NOMO-1 (cell line): Measurements from ENCODE around the gene ABHD4.
"Not testable (repeated sequence)": the region's sequence is repeated elsewhere in the genome, so short reads cannot be mapped to it uniquely, and the experiment has no call there.

Experiments used
- DNase-seq, 2 experiments: peaks; one replicate each; lab custom pipeline; 2025; ENCODE audit not compliant: unreplicated experiment in 2 of 2; lab: John Stamatoyannopoulos, UW

The ABHD4 gene

DNA sequence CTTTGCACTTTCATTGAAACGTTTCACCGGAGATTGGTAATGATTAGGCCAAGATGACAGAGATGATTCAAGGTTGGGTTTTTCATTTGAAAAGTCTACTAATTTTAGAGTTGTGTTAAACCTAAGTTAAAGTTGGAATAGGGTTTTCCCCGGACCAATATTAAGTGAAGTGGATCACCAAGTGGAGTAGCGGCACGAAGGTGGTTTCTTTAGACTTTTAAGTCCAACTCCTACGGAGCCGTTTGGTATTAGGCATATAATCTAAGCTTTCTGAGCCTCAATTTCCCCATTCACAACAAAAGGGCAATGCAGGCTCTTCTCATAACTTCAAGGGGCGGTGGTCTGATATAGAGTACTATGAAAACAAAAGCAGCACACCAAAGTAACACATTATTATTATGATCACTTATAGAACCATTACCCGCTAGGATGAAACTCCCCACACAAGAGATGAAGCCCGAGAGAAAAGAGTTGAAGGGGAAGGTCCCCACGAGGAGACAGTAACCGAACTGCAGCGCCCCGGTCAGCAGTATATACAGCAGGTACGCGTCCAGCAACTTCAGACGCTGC is 9.5 kb upstream of the ABHD4 start:
- no peak for DNase-seq

DNA sequence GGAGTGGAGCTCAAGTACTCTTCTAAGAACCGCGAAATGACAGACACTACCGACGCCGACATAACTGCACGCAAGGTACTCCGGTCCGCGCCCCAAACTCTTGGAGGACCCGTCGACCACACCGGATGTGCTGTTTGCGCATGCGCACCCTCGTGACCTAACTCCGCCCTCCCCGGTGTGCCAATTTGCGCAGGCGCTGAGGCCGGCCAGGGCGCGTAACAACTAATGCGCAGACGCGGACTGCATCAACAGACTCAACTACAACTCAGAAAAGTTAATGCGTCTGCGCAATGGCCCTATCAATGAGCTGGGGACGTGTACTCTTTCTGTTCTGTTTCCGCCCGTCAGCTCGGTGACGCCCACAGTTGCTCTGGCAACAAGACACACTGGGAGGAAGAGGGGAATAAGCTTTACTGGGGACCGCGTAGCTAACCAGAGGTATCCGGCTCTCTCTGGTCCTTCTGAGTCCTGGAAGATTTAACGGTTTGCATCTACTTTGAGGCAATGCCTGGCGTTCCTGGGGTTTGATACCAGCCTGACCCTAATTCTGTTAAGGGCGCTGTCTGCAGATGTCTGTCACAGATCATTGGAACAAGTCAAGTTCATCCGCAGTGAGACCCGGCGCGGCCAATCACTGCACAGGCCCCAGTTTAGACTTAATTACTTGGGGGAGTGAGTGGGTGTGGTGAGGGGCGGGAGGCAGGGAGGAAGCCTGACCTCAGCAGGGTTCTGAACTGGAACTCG is 8.8 kb upstream of the ABHD4 start, which contains the start of gene DAD1:
TSS of gene DAD1 (minus strand) at position 129 of the 744 bp plus-strand sequence. CDS start at position 62, 67 bp downstream.
- peak; percentile 97 to 100 for DNase-seq

DNA sequence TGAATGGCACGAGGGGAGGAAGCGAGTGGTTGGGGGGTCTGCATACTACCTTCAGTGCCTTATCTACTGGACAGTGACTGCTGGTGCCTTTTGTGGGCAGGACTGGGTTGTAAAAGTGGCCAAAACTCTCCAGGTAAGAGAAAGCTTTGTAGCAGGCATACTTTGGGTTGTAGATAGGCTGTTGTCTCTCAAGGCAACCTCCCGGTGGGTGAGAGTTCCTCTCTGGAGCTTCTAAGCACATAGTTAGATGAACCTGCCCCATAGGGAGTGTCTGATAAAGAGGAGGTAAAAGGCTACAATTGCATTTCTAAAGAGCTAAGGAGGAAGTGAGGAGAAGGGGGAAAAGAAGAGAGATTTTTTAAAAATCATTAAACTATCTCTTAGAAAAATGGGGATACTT is 4.9 kb upstream of the ABHD4 start:
- DNase-seq = no peak

DNA sequence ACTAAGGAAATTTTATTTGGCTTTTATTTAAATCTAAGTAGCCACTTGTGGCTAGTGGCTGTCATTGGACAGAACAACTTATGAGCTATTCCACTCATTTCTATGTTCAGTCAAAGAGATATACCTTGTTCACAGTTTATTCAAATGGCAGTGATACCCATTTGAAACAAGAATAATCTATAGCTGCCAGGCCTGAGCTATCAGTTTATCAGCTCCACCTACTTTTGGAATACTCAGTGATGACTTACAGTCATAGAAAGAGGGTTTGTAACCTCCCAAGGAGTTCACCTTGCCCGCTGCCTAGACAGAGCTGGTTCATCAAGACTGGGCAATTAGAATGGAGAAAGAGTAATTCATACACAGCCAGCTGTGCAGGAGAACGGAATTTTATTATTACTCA is 4.5 kb upstream of the ABHD4 start:
- no peak for DNase-seq

DNA sequence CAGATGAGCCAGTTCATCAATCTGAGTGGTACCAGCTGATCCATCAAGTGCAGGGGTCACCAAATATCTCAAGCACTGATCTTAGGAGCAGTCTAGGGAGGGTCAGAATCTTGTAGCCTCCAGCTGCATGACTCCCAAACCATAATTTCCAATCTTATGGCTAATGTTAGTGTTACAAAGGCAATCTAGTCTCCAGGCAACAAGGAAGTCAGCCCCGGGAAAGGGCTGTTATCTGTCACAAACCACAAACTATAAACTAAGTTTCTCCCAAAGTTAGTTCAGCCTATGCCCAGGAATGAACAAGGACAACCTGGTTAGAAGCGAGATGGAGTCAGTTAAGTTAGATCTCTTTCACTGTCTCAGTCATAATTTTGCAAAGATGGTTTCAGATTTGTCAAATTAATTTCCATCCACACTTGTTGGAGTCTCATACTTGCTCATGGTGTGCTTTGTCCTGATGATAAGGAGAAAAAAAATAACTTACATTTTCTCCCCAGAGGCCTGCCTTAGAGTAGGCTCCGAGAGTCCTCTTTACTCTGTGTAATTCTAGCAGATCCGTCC is 3.9 kb upstream of the ABHD4 start:
- no peak for DNase-seq

DNA sequence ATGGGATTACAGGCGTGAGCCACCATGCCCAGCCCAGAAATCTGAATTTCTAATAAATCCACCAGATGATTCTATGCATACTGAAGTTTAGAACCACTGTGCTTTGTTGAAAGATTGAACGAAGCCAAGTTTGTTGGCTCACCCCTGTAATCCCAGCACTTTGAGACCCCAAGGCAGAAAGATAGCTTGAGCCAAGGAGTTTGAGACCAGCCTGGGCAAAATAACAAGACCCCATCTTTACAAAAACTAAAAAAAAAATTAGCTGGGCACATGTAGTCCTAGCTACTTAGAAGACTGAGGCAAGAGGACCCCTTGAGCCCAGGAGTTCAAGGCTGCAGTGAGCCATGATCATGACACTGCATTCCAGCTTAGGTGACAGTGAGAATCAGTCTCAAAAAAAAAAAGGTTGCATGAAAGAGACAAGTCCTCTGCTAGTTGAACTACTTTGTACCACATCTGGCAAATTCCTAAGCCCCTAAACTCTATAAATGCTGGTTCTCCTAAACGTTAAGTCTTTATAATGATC is 1.7 kb upstream of the ABHD4 start:
- DNase-seq = no peak

DNA sequence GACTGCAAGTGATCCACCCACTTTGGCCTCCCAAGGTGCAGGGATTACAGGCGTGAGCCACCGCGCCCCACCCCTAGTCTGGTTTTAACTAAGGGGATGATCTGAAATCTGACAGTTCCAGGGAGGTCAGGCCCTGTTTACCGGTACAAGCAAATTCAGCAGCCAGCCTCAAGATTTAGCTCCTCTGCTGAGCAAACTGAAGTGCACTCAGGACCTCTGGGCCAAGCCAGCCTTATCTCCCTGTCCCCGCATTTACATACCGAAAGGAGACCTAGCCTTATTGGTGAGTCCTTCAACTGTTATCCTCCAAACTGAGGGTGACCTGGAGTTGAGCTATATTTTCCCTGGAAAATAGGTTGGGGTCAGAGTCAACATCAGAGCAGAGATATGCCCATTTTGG is 835 bp upstream of the ABHD4 start:
- no peak for DNase-seq

DNA sequence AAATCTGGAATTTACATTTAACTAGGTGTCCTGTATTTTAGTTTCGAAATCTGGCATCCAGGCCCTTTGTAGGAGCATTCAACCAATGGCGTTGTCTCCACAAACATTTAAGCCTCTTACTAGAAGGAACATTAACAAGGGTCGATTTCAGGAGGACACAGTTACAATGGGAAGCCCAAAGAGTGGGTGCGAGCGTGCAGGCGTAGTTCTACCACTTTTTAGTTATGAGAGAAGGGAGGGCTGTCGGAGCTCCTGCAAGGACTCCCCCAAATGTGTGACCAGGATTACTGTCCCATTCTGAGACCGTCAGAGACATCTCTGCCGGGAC is 365 bp upstream of the ABHD4 start:
- DNase-seq = no peak

DNA sequence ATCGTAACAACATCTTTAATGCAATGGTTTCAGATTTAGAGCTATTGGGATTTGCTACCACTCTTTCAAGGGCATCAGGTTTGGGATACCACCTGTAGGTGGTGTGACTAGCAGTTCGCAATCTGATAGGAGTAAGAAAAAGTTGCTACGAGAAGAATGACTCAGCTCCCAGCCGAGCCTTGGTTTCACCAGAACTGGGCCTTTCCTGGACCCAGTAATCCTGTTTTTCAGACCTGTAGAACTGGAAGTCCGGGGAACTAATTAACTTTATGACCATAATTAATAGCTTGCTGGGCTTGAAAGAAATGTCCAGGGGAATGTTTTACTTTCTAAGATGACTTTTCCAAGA is 770 bp downstream of the ABHD4 start:
- no peak for DNase-seq

DNA sequence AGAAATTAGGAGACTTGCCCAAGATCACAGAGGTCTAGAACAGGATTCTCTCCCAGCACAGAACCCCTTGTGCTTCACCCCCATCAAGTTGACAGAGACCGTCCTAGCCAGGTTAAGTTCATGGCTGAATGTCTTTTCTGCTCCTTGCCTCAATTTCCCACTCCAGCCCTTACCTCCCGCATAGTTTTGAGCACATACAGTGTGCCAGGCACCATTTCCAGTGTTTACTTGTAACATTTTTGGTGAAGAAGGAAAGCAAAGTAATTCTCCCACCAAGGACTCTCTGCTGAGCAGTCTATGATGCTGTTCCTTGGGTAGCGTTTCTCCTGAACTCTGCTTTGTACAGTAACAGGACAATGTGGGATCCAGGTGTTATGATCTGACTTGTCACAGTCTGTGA is 1.2 kb downstream of the ABHD4 start:
- no peak for DNase-seq

DNA sequence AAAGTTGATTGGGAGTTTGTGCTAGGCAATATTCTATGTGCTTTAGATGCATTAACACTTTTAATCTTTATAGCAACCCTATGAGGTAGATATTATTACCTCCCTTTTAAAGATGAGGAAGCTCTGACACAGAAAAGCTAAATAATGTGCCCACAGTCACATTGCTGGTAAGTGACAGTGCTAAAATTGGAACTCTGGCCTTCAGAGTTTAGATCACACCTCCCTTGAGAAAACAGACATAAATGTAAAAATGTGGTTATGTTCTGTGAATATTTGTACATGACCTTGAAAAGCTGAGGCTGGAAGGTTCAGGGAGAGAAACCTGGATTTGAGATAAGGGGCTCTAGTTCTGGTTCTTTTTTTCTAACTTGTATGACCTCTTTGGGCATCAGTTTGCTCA is 1.9 kb downstream of the ABHD4 start:
- peak in 1 of 2 experiments; percentile 7 for DNase-seq

DNA sequence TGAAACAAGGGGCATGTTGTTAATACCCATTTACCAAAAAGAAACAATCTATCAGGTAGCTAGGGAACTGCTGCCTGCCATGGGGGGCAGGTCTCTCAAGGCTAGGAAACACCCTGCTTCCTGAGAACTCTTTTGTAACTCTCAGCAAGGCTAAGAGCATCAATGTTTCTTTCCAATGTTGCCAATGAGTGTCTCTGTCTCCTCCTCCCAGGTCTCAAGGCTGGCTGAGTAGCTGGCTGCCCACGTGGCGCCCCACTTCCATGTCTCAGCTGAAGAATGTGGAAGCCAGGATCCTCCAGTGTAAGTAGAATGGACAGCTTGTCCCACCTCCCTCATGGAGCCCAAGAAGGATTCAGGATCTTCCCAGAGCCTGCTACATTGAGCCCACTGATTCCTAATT is 3.4 kb downstream of the ABHD4 start:
- DNase-seq = no peak

DNA sequence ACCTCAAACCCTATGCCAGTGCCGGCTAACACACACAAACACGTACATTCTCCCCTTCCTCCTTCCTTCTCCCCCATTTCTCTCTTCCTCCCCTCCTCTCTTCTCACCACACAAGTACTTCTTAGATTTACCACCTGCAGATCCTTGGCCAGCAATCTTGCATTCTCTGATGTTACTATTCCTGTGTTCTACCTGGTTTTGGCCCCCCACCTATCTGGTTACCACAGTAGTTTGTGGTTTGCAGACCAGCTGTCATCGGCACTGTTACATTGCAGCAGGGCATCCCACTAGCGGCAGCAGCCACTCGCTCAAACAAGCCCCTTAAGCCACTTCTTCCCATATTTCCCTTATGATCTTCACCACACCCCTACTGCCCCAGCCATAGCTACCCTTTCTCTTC is 3.9 kb downstream of the ABHD4 start:
- no peak for DNase-seq

DNA sequence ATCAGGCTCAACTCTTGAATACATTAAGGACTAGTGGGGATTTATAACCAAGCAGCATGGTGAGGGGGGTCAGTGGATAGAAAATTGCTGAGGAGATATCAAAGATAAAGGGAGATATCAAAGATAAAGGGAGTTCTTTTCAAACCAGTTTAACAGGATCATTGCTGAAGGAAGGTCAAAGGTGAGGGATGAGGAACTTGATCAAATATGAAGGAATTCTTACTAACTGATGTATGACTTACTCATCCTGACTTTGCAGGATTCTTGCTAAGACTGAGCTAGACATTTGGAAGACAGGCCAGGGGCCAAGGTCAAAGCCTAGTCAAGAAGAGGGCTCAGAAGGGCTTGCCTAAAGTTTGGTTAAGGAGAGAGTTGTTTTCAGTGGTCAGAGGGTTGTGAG is 4.8 kb downstream of the ABHD4 start:
- no peak for DNase-seq

DNA sequence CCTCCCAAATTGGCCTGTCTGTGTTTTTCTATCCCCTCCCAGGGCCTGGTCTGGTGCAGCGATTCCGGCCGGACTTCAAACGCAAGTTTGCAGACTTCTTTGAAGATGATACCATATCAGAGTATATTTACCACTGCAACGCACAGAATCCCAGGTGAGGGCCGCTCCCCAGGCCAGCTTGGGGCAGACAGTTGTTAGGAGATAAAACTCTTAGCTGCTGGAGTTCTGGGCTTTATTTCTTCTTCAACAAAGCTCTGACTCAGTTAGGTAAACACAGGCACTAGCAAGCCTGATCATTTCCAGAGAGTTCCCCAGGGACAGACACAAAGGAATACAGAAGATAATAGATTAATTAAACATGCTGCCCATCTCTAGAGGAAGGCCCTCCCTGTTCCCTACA is 8.3 kb downstream of the ABHD4 start:
- DNase-seq = no peak

DNA sequence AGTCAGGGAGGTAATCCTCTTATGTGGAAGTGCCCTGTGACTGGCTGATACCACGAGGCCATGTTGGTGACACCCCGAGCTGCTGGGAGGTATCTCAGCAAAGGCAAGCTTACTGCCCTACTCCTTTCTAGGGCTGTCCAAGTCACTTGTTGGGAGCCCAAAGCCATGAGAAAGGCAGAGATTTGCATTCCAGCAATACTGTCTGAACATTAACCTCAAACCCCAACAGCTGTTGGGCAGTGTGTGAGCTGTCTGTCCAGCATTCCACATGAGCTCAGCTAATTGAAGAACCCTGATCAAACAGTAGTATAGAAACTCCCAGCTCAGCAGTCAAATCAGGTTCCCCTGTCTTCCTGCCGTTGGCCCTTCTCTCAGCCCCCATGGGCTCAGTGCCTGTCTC is 9.2 kb downstream of the ABHD4 start:
- no peak for DNase-seq

DNA sequence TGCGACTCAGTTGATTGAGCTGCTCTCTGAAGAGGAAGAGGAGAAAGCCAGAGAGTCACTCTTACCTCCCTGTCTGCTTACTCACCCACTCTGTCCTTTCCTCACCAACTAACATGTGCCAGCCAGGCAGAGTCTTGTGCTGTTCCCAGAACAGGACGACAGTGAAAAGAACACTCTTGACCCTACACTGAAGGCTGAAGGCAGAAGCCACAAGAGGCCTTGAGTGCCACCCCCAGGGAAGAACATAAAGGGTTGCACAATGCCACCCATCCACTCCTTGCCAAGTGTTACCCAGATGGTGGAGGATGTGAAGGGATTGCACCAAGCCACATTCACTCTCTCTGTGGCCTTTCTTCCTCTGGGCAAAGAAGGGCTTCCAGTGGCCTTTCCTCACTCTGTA is 12.8 kb downstream of the ABHD4 start:
- no peak for DNase-seq

DNA sequence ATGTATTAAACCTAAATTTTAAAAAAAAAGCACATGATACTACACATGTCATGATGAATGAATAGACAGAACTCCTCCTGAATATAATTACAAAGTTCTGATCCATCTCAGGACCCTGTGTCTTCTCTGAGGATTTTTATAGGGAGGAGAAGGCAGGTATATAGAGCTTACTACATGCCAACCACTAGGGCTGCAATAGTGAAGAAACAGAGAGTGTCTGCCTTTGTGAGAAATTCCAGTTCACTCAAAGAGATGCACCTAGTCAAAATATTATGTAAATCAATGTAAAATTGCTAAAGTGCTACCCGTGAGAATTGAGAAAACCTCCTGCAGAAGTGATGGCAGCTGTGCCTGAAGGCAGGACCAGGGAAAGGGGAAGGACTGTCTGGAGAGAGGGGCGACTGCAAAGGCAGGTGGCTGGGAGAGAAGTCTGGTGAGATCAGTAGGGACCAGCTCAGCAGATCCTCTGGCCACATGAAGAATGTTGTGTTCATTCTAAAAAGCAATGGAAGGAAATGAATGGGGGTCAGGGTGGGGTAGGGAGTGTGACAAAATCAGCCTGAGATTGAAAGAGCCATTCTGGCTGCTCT is 15.1 kb downstream of the ABHD4 start:
- no peak for DNase-seq

DNA sequence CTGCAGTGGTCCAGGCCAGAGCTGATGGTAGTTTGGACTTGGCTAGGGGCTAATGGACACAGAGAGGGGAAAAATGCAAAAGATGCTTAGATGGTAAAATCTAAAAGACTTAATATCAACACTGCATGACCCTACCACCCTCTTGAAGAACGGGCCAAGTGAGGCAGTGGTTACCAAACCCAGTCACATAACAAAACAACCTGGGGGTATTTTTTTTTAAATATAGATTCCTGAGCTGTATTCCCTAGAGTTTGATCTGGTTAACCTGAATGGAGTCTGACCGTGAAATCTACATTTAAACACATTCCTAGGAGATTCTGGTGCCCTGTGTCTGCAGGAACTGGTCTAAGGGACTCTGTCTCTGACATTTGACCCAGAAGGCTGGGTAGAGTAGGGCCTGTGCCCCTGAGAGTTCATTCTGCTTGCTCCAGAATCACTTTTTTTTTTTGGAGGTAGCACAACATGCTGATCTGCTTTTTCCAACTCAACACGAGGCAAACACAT is 15.7 kb downstream of the ABHD4 start:
- DNase-seq = no peak

DNA sequence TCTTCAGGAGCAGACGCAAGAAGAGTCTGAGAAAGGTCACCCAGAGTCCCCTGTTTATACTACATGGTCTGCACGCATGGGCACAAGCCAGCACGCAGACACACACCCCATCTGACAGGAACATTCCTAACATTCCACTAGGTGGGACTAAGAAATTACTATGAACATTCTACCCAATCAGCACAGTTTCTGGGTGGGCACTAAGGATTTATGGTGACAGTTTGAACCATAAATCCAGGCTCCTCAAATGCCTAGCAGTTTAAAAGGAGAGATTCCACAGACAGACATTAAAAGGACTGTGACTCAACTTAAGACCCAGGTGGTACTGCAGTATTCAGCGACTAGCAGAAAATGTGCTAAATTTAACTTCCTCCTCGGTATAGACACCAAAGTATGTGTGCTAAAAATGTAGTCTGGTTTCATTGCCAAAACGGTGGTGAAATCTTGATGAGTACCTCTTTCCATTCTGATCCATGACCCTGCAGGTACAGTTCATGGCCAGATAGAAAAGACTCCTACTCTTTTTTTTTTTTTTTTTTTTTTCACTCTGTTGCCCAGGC is 16.2 kb downstream of the ABHD4 start:
- DNase-seq = peak; percentile 26 to 57

DNA sequence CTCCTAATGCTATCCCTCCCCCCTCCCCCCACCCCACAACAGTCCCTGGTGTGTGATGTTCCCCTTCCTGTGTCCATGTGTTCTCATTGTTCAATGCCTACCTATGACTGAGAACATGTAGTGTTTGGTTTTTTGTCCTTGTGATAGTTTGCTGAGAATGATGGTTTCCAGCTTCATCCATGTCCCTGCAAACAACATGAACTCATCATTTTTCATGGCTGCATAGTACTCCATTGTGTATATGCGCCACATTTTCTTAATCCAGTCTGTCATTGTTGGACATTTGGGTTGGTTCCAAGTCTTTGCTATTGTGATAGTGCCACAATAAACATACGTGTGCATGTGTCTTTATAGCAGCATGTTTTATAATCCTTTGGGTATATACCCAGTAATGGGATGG is 17.7 kb downstream of the ABHD4 start:
- not testable (repeated sequence) for DNase-seq
